Renal cortical epithelial cell (primary cell): Measurements from ENCODE around the gene IL9. TPM values are rescaled to one million over a fixed set of nuclear protein-coding genes. Genes with fewer than 3 reads are reported as not detected.

Experiments
- DNase-seq: peaks from one replicate; pipeline ENCODE4 v3.0.0-alpha.2; 2011; ENCODE audit warnings: low read depth
- total RNA-seq: library from RNA; depleted of rRNA; stranded (reverse); fragments of >200 nt; gene quantifications from 2 replicates; pipeline ENCODE4 v1.2.3, GENCODE V29; 2014

IL9 gene
- total RNA-seq, 1 donor from 2014 or later: not detected

DNA sequence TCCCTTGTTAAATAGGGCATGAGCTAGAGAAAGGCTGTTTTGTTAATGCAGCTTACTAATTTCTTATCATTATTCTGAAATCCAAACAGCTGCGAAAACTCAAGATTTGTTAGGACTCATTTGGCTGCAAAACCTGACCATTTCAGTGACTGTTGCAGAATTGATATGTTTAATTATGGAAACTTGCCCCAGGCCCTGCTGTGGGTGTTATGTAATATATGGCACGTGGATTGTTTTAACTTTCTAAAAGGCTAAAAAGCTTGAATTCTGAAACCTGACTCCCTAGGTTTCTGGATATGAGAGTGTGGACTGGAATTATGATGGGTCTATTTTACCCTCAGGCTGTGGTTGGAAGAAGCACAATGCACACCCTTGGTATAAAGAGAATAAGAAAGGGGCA is 4.4 kb downstream of the IL9 start:
- no peak for DNase-seq

DNA sequence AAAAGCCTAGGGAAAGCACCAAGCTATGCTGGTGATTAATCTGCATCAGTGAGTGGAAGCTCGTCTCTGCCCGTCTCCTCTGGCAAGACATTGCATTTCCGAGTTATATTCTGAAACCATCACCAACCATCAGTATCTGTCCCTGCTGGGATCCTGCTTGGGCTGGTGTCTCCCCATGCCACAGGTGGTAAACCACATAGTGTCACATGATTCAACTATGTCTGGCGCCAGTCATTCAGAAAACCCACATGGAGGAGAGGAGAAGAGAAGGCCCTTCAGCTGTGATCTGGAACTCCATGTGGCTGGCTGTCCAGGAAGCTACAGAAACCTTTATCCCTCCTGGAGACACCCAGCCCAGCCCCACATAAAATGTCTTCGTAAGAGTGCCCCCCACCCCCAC is 4.8 kb downstream of the IL9 start:
- DNase-seq: no peak

DNA sequence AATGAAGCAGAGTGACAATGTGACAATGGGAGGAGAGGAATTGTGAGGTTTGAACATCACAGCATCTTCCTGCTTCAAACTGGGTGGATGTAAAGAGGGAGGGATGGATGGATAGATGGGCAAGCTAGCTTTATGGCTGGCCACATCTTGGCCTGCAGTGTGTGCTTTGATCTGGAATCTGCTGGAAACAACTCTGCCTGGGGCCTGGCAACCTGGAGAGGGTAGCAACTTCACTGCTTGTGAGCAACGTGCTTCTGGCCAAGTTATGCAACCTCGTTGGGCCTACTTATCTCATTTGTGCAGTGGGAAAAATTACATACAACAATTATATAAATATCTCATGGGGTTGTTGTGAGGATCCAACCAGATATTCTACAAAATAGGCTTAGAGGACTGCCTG is 5.3 kb downstream of the IL9 start:
- DNase-seq: no peak

DNA sequence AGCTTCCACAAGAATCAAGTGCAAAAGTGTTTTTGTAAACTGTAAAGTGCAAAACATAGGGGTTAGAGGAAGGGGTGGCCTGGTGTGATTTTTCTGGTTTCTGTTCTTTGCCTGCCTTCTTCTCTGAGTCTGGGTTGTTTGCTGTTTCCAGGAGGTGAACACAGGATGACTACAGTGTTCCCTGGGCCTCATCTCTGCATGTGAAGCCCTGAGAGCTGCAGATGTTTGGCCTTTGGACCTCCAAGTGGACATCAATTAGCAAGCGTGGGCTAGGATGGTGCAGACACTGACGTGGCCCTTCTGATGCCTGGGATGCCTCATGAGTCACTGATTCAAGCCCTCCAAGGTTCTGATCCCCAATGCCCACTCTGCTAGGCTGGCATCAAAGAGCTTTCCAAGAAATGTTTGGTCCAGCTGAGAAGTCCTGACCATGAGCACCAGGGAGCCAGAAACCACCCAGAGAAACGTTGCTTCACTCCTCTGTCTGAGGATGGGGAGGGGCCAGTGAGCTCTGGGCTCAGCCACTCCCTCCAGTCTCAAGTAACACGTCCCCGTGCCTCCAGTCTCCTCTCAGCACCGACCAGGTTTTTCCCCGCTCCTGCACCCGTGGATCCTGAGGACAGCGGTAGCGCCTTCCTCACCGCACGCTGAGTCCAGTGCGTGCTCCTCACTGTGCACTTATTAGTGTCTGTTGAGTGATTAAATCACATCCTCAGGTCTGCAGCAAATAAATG is 7.6 kb downstream of the IL9 start:
- peak; percentile 33 for DNase-seq

DNA sequence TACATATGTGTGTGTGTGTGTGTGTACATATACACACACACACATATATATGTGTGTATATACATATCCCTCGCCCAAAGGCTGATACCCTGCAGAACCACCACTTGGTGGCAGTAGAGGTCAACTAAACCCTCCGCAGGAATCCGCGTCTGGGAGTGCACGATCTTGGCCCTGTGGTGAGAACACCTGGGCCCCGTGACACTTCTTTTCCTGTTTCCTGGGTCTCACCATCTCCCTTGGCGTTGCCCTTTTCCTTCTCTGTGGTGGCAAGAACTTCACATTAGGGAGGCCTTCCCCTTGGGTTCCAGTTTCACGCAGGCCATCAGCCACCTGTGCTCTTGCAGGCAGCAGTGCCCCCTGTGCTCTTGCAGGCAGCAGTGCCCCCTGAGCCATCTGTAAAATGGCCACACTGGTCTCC is 8.2 kb downstream of the IL9 start:
- DNase-seq: peak; percentile 50

DNA sequence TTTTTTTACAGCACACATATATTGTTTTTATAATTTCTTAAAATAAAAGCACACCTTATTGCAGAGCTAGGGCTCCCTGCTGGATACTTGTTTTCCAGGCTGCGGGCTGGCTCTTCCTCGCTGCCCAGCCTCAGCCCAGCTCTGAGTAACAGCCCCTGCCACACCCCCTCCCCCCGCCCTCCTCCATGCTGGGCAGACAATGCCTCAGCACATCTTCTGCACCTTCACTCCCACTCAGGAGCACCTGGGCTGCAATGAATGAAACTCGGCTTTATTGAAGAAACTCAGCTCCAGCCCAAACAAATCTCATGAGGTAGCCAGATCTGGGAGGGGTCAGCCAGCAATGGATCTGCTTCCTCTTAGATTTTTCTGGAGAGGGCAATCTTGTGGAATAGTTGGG is 9.5 kb downstream of the IL9 start:
- DNase-seq: no peak

DNA sequence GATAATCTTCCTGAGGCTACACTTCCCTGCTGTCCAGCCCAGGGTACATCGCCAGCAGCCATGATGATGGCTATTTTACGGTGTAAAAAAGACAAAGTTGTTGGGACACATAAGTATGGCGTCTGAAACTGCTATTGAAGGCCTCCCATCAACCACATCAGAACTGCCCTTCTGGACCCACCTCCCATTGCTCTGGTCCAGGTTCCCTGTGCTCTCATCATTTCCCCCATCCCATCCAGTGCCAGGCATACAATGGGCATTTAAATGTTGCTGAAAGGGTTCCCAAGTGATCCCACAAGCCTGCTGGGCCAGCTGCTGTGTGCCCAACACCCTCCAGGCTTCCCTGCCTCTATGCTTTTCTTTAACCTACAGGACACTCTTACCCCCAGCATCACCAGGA is 10.6 kb downstream of the IL9 start:
- no peak for DNase-seq

DNA sequence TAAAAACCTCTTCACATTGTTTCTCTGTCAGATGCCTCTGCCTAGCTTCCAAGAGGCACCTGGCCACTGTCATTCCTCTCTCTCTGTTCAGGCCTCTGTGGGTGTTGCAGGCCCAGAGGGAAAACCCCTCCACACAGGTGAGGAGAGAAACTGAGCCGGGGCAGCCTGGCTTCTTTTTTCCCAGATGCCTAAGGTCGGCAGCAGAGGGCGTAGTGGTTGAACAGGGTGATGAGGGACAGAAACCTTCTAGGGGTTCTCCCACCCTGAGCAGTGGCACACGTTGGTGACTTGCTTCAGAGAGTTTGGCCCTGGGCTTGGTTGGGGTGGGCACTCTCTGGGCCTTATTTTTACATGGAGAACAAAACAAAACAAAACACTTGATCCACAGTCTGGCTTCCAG is 12.2 kb downstream of the IL9 start:
- DNase-seq: no peak

DNA sequence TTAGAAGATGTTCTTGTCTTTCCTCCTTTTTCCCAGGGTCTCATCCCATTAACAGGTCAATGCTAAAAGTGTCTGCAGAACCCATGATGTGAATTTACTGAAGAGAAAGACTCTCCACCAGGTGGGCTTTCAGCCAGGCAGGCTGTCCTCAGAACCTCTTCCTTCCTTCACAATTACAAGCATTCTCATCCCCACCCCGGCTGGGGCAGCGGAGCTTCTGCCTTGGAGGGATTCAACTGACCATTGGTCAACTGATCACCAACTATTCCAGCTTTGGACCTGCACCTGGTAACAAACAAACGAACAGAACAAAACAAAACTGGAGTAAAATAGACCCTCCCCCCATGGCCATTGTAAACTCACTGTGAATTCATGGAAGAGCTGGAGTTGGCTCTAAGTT is 12.6 kb downstream of the IL9 start:
- DNase-seq: no peak

DNA sequence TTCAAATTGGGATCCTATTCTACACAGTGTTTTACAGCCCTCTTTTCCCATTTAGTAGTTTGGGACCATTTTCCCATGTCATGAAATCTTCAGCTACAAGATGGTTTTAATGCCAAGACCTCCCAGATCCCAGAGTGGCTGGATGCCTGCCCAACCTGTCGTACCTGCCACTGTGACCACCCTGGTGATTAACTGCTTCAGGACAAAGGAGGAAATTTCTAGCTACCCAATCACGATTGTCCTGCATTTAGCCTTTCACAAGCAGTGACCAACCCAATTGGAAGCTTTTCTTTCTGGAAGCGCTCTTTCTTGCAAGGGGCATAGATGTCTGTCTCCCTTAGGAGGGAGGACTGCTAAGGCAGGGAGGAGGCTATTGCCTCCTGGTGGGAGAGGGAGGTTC is 13.8 kb downstream of the IL9 start:
- no peak for DNase-seq

DNA sequence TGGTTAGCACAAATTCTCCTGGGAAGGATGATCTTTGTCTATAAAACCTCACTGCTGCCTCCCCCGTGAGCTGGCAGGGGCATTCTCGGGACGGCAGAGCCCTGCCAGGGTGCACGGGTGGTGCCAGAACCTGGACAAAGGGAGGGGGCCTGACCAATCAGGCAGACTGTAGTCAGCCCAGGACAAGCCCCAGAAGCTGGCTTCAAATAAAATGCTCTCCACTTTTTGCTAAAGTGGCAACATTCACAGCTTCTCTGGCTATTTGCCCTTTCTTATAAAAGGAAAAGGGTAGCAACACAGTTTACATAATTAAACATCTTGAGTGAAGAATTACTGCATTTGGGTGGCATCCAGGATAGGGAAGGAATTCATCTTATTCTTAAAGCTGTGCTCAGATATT is 14.4 kb downstream of the IL9 start:
- DNase-seq: no peak

DNA sequence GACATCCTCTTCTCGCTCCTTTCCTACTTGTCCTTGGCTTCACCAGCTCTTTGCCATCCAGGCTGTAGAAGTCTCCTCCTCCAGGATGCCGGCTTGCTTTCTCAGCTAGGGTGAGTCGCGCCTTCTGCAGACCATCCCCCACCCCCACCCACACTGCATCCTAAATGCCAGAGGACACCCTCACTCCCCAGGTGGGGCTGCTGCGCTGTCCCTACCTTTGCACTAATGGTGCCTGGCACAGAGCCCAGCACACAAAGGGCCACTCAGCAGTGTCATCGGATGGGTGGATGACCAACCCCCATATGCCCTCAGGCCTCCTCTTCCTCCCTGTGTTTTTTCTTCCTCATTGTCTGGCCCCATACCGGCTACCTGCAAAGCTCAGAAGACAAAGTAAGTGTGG is 14.8 kb downstream of the IL9 start:
- DNase-seq: no peak

DNA sequence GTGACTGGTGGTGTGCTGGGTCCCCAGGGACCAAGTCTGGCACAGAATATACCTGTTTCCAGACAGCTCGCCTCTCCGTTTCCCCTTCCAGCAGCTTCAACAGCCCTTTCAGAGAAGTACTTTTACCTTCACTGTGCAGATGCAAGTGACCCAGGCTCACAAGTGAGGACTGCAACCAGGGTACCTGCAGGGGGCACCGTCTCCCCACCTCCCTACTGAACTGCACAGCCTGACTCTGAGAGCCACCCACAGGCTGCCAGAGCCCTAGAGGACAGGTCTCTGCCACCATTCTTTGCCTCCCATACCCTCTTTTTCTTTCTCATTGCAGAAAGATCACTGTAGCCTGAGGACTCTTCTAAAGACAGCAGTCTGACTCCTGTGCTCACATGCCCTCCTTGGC is 15.4 kb downstream of the IL9 start:
- no peak for DNase-seq

DNA sequence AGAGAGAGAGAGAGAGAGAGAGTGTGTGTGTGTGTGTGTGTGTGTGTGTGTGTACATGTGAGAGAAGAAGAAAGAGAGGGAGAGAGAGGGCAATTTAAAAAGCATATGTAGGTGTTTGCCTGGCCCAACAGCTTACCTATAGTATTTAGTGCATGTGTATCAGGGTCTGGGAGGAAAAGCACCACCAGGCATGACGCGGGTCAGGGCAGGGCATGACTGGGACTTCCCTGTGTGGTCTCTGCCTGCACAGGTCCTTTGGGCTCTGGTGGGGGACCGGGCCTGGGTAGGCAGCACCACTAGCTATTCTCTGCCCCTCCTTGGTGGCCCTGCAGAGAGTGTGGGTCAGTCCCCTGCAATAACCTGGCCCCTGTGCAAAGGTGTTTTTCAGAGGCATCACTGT is 16.1 kb downstream of the IL9 start:
- DNase-seq: no peak

DNA sequence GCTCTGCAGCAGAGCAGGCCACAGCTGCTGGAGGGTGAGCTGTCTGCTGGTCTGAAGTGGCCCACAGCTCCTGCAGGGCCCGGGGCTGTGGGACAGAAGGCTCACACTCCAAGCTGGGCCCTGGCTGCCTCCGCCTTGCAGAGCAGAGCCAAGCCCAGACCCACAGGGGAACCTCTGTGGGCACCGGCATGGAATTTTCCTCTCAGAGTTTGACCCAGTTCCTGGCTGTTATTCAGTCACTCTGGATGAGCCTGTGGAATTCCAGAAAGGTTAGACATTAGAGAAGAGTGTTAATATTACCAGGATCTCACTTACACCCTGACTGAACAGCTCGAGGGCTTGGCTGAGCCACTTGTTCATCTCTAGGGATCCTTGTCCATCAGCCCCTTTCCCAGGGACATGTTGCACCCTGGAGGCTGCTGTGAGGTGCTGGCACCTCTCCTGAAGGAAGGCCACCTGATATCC is 17.5 kb downstream of the IL9 start:
- DNase-seq: peak; percentile 79

DNA sequence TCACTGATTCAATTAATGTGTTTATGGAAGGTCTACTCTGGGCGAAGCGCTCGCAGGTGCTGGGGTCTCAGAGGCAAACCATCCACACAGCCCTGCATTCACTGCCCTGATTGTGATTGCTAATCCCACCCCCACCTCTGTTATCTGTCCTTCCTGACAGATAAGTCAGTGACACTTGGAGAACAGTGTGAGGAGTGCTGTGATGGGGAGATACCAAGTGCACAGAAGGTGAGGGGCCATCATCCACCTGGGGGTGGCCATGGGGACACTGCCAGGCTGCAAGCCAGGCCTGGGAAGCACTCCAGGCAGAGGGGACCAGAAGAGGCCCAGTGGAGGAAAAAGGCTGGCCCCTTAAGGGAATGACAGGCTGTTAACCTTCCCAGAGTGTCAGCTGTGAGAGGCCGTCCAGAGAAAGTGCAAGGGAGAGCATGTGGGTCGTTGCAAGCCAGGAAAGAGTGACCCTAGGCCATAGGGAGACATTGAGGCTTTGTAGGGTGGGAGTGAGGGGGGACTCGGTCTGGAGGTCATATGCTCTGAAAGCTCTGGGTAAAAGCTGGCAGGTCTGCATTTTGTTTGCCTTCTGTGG is 18.0 kb downstream of the IL9 start:
- DNase-seq: no peak

DNA sequence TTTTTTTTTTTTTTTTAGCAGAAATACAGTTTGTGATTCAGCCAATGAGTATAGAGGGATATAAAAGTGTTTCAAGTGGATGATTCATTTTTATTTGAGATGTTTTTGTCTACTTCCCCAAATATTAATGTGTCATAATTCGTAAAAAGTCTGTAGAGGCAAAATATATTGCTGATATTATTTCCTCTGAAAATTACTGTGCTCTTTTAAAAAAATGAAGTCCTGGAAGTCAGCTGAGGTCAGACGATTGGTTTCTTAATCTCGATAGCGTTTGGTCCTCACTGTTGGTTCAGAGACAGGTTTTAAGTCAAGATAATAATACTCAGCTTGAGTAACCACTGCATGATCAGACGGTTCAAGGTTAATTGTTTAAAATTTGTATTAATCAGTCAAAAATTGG is 19.5 kb downstream of the IL9 start:
- no peak for DNase-seq

DNA sequence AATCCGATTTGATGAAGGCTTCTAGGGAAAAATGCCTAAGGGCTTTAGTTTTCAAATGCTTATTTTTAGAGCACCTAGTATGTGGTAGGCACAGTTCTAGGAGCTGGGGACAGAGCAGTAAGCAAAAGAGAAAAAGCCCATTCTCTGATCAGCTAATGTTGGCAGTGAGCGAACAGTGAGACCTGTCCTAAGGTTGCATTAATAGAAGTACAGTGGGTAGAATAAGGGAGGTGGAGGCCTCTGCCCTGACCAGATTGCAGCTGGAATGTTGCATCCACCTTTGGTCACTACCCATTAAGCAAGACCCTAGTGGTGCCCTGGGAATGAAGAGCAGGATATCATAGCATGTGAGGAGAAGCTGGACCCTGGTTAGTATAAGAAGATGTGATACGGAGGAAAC is 20.1 kb downstream of the IL9 start:
- no peak for DNase-seq

DNA sequence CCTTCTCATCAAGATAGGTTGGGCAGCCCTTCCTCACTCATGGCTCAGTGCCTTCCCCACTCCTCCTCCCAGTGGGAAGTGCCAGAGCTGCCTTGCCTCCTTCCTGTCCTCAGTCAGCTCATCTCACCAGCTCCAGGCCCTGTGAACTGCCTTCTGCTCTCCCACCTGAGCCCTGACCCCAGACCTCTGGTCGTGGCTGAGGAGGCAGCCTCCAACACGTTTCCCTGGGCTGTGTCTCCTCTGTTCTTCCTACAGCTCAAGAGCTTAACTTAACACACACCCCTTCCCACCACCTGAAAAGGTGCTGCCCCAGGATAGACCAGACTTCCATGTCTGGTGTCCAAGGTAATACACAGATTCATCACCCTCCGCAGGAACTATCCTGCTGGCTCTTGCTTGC is 21.2 kb downstream of the IL9 start:
- no peak for DNase-seq

DNA sequence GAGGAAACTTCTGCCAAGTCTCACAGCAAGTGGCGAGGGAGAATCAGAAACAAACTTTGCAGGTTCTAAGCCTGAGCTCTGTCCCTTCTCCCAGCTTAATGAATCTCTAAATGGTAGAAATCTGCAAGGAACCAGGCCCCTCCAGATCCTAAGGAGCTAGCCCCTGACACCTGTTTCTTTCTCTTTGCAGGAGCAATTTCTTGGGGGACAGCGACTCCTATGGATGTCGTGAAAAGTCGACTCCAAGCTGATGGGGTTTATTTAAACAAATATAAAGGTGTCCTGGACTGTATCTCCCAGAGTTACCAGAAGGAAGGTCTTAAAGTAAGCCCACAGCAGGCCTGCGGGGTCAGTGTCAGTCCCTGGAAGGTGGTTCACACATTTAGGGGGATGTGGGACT is 21.8 kb downstream of the IL9 start:
- no peak for DNase-seq

DNA sequence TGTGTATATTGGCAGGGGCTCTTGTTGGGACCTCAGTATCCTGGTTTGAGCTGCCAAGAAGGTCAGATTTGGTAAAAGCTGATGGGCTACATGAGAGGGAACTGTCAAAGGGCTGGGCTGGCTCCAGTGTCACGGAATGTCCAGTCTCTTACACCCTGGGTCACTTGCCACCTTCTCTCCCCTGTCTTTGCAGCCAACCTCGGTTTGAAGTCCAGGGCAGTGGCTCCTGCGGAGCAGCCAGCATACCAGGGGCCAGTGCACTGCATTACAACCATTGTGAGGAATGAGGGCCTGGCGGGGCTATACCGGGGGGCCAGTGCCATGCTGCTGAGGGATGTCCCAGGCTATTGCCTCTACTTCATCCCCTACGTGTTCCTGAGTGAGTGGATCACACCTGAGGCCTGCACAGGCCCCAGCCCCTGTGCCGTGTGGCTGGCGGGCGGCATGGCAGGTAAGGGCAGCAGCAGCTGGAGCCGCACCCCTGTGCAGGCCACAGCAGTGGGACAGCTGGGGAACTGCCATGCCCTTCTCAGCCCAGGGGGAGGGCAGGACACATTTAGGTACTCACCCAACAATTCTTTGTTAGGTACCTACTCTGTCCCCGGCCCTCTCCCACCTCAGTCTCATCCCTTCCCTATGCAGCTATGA is 24.2 kb downstream of the IL9 start:
- DNase-seq: no peak

DNA sequence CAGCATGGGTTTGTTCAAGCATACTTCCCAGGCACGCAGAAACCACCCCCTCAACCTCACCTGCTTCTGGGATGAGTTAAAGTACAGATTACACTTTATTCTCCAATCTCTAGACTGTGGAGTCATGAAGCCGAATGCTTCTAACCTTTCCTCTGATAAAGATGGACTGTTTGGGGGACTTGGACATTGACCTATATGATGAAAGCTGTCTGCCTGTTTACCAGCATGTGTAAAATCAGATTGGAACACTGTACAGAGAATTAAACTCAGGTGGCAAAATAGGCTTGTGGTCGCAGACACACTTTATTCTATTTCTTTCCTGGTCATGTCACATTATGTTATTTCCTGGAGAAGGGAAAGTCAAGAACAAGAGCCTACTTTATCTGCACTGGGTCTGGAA is 25.7 kb downstream of the IL9 start:
- DNase-seq: no peak

DNA sequence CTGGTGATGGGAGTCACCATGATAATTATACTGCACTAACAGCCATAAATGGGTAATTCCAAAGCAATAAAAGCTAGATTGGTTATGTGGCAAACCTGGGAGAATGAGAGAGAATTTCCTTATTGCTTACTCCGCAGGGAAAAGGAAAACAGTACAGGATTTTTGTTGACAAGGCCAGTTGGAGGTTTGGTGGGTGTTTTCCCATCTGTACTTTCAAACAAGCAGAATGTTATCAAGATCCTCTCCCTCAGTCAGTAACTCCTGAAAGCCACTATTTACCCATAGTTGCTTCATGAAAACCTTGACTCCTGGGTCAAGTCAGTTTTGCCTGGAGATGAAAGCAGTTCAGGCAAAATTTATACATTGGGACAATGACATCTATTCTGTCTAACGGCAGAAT is 26.4 kb downstream of the IL9 start:
- DNase-seq: no peak
